Right atrium auricular region (tissue), 2 donors: Measurements from ENCODE around the gene CCDC8. TPM values are rescaled to one million over a fixed set of nuclear protein-coding genes. Genes with fewer than 3 reads are reported as not detected.
A peak's percentile ranks its signal among the peaks of the same experiment; 100 is the strongest.
"Not testable (repeated sequence)": the region's sequence is repeated elsewhere in the genome, so short reads cannot be mapped to it uniquely, and the experiment has no call there.

Source experiments
- DNase-seq: peaks from one replicate; pipeline ENCODE4 v3.0.0-alpha.2; 2019; ENCODE audit warnings: low spot score
- H3K27ac ChIP-seq, 2 donors: fragments of 200-600 bp; sonication (generic); 1 replicate in 1 of 2; 2 replicates in 1 of 2; pipeline ENCODE4 v1.5.1; 2016 to 2019
- H3K27me3 ChIP-seq, 2 donors: fragments of 200-600 bp; sonication (generic); one replicate each; pipeline versions ENCODE4 v1.5.1 to v1.6.0; 2017 to 2019
- H3K36me3 ChIP-seq: fragments of 200-600 bp; sonication (generic); one replicate; pipeline ENCODE4 v1.5.1; 2016
- H3K4me1 ChIP-seq, 2 donors: fragments of 200-600 bp; sonication (generic); one replicate each; pipeline versions ENCODE4 v1.5.1 to v1.6.0; 2017 to 2019
- H3K4me3 ChIP-seq, 2 donors: fragments of 200-600 bp; sonication (generic); 1 replicate in 1 of 2; 2 replicates in 1 of 2; pipeline ENCODE4 v1.5.1; 2017 to 2019; ENCODE audit warnings: mild to moderate bottlenecking in 1 of 2, moderate library complexity in 1 of 2
- H3K9me3 ChIP-seq, 2 donors: fragments of 200-600 bp; sonication (generic); one replicate each; pipeline ENCODE4 v1.5.1; 2019
- CTCF ChIP-seq, 2 donors: fragments of 200-600 bp; sonication (generic); IDR thresholded peaks; one replicate each; pipeline ENCODE4 v1.5.1; 2019; ENCODE audit warnings: antibody characterized with exemption in 2 of 2
- total RNA-seq, 2 donors: library from RNA; depleted of rRNA; stranded (reverse); fragments of >200 nt; gene quantifications; one replicate each; pipeline ENCODE4 v1.1.0, GENCODE V29; 2016

The CCDC8 gene
- total RNA-seq, 2 donors from 2014 or later, result 30.4 to 34.6 TPM

- H3K27ac ChIP-seq, result peak overlapping the region in 1 of 2 donors; percentile 78
- no peaks in the 10 kb centered on the region for H3K9me3 ChIP-seq
- TF ChIP-seq CTCF (IDR thresholded peaks at IDR 0.05), result no peak
- H3K4me3 ChIP-seq, result no peak overlapping the region
- no peaks in the 10 kb centered on the region for H3K27me3 ChIP-seq
- DNase-seq, result no peak
- H3K36me3 ChIP-seq, result peaks cover 26% of the 10 kb centered on the region
- H3K4me1 ChIP-seq, result peaks cover 0 to 50% of the 10 kb centered on the region in 2 donors
Observed at GRCh38 chr19:46376241-46377153, 36.9 kb downstream of the CCDC8 start.

- H3K4me3 ChIP-seq, H3K9me3 ChIP-seq, DNase-seq, H3K27me3 ChIP-seq, H3K27ac ChIP-seq: not testable (repeated sequence)
- Histone ChIP-seq H3K36me3 (peaks cover 23% of the 10 kb centered on the region), H3K4me1 (peaks cover 0 to 57% of the 10 kb centered on the region in 2 donors)
Observed at GRCh38 chr19:46375476-46376067, 37.8 kb downstream of the CCDC8 start.

GRCh38 chr19:46374536-46375475 lies 38.6 kb downstream of the CCDC8 start:
- Histone ChIP-seq H3K4me1 (peaks cover 0 to 50% of the 10 kb centered on the region in 2 donors), H3K9me3 (no peaks in the 10 kb centered on the region), H3K4me3 (no peak overlapping the region), H3K36me3 (peaks cover 23% of the 10 kb centered on the region), H3K27me3 (no peaks in the 10 kb centered on the region), H3K27ac (peak overlapping the region; percentile 62 to 70)
- TF ChIP-seq CTCF (IDR thresholded peaks at IDR 0.05), result no peak
- DNase-seq, result no peak

GRCh38 chr19:46373491-46374359 lies 39.6 kb downstream of the CCDC8 start:
- H3K4me1 ChIP-seq, result peaks cover 0 to 47% of the 10 kb centered on the region in 2 donors
- DNase-seq, result no peak
- H3K9me3 ChIP-seq, result no peaks in the 10 kb centered on the region
- peak overlapping the region; percentile 62 to 70 for H3K27ac ChIP-seq
- no peak for TF ChIP-seq CTCF (IDR thresholded peaks at IDR 0.05)
- H3K36me3 ChIP-seq, result peaks cover 23% of the 10 kb centered on the region
- no peak overlapping the region for H3K4me3 ChIP-seq
- no peaks in the 10 kb centered on the region for H3K27me3 ChIP-seq

- TF ChIP-seq CTCF (IDR thresholded peaks at IDR 0.05), result no peak
- no peak overlapping the region for H3K4me3 ChIP-seq
- peak overlapping the region; percentile 62 to 70 for H3K27ac ChIP-seq
- H3K27me3 ChIP-seq, result no peaks in the 10 kb centered on the region
- DNase-seq, result no peak
- H3K9me3 ChIP-seq, result no peaks in the 10 kb centered on the region
- H3K36me3 ChIP-seq, result peaks cover 23% of the 10 kb centered on the region
- H3K4me1 ChIP-seq, result peaks cover 0 to 47% of the 10 kb centered on the region in 2 donors
Observed at GRCh38 chr19:46372901-46373490, 40.4 kb downstream of the CCDC8 start.
